HEK293 (cell line): ENCODE measurements around the gene BIN2.

Source experiments
- CTCF ChIA-PET: fragments of 350-600 bp; formaldehyde crosslinking; extraction: SDS; loops from one replicate; lab custom pipeline; 2021; ENCODE audit warnings: antibody characterized with exemption; lab: Yijun Ruan, JAX
- POLR2A ChIA-PET: fragments of 300-600 bp; formaldehyde crosslinking; extraction: SDS; loops from one replicate; lab custom pipeline; 2020; ENCODE audit warnings: antibody characterized with exemption, inconsistent platforms; lab: Yijun Ruan, JAX
- H3K27ac ChIP-seq: fragments of 200-500 bp; sonication (Bioruptor generic); 2 replicates; pipeline ENCODE4 v1.5.1; 2014; ENCODE audit warnings: low read depth, low read length, control low read depth, inconsistent platforms; ENCODE audit errors: extremely low read depth
- H3K36me3 ChIP-seq, 2 experiments: fragments of 200-500 bp in 1 of 2; sonication (Bioruptor generic) in 1 of 2; 1 replicate in 1 of 2; 2 replicates in 1 of 2; pipeline ENCODE4 v1.5.1; 2014 to 2017; ENCODE audit warnings: inconsistent platforms in 2 of 2, low read length in 2 of 2; ENCODE audit not compliant: control insufficient read depth in 2 of 2, insufficient read depth in 1 of 2
- H3K4me1 ChIP-seq: fragments of 200-500 bp; sonication (Bioruptor generic); 2 replicates; pipeline ENCODE4 v1.5.1; 2014; ENCODE audit warnings: mild to moderate bottlenecking, low read length, inconsistent platforms; ENCODE audit not compliant: control insufficient read depth, insufficient read depth
- H3K4me3 ChIP-seq: 2 replicates; pipeline ENCODE4 v1.5.1; 2011; ENCODE audit warnings: low read depth, mild to moderate bottlenecking, control low read depth, low read length, moderate library complexity
- H3K9me3 ChIP-seq: fragments of 200-500 bp; sonication (Bioruptor generic); 2 replicates; pipeline ENCODE4 v1.5.1; 2014; ENCODE audit warnings: low read depth, low read length, inconsistent platforms; ENCODE audit not compliant: control insufficient read depth, insufficient read depth
- ZBTB8A ChIP-seq: fragments of 450-650 bp; formaldehyde crosslinking; IDR thresholded peaks from 2 replicates; pipeline ENCODE4 v1.5.1; 2016; ENCODE audit warnings: missing biosample characterization, missing genetic modification characterization
- ZNF133 ChIP-seq: fragments of 450-650 bp; formaldehyde crosslinking; IDR thresholded peaks from 2 replicates; pipeline ENCODE4 v1.5.1; 2016; ENCODE audit warnings: missing biosample characterization, missing genetic modification characterization
- ZNF211 ChIP-seq: fragments of 450-650 bp; formaldehyde crosslinking; IDR thresholded peaks from 2 replicates; pipeline ENCODE4 v1.5.1; 2016; ENCODE audit warnings: low read depth, missing biosample characterization, missing genetic modification characterization
- ZNF223 ChIP-seq: fragments of 450-650 bp; formaldehyde crosslinking; IDR thresholded peaks from 2 replicates; pipeline ENCODE4 v1.5.1; 2016; ENCODE audit warnings: missing biosample characterization, missing genetic modification characterization
- ZNF24 ChIP-seq: fragments of 450-650 bp; formaldehyde crosslinking; IDR thresholded peaks from 2 replicates; pipeline ENCODE4 v1.5.1; 2016; ENCODE audit warnings: missing biosample characterization, missing genetic modification characterization
- ZNF311 ChIP-seq: fragments of 450-650 bp; formaldehyde crosslinking; IDR thresholded peaks from 2 replicates; pipeline ENCODE4 v1.5.1; 2017; ENCODE audit warnings: missing biosample characterization, missing genetic modification characterization, borderline replicate concordance
- ZNF341 ChIP-seq: fragments of 450-650 bp; formaldehyde crosslinking; IDR thresholded peaks from 2 replicates; pipeline ENCODE4; 2016; ENCODE audit warnings: low read depth, missing biosample characterization, missing genetic modification characterization
- ZNF350 ChIP-seq: fragments of 450-650 bp; formaldehyde crosslinking; IDR thresholded peaks from 2 replicates; pipeline ENCODE4 v1.5.0; 2017; ENCODE audit warnings: missing biosample characterization, mild to moderate bottlenecking, missing genetic modification characterization
- ZNF426 ChIP-seq: fragments of 450-650 bp; formaldehyde crosslinking; IDR thresholded peaks from 2 replicates; pipeline ENCODE4 v1.5.1; 2017; ENCODE audit warnings: missing biosample characterization, missing genetic modification characterization, mild to moderate bottlenecking, inconsistent platforms, moderate library complexity
- ZNF501 ChIP-seq: fragments of 450-650 bp; formaldehyde crosslinking; IDR thresholded peaks from 2 replicates; pipeline ENCODE4 v1.5.1; 2016; ENCODE audit warnings: missing biosample characterization, missing genetic modification characterization
- ZNF555 ChIP-seq: fragments of 450-650 bp; formaldehyde crosslinking; conservative IDR thresholded peaks from 2 replicates; pipeline ENCODE4 v1.5.1; 2017; ENCODE audit warnings: missing biosample characterization, mild to moderate bottlenecking, missing genetic modification characterization, inconsistent platforms
- ZNF558 ChIP-seq: fragments of 450-650 bp; formaldehyde crosslinking; IDR thresholded peaks from 2 replicates; pipeline ENCODE4 v1.5.1; 2016; ENCODE audit warnings: missing biosample characterization, missing genetic modification characterization
- ZNF692 ChIP-seq: fragments of 450-650 bp; formaldehyde crosslinking; IDR thresholded peaks from 2 replicates; pipeline ENCODE4 v1.5.1; 2016; ENCODE audit warnings: missing biosample characterization, missing genetic modification characterization
- ZNF701 ChIP-seq: fragments of 450-650 bp; formaldehyde crosslinking; IDR thresholded peaks from 2 replicates; pipeline ENCODE4 v1.5.1; 2016; ENCODE audit warnings: missing biosample characterization, missing genetic modification characterization
- ZNF747 ChIP-seq: fragments of 450-650 bp; formaldehyde crosslinking; IDR thresholded peaks from 2 replicates; pipeline ENCODE4 v1.5.1; 2016; ENCODE audit warnings: missing biosample characterization, missing genetic modification characterization
- ZSCAN5A ChIP-seq: fragments of 450-650 bp; formaldehyde crosslinking; IDR thresholded peaks from 2 replicates; pipeline ENCODE4 v1.5.1; 2016; ENCODE audit warnings: missing biosample characterization, missing genetic modification characterization
- TF ChIP-seq, protein P1 (sequence below): fragments of 450-650 bp; formaldehyde crosslinking; IDR thresholded peaks from 2 replicates; pipeline ENCODE4 v1.5.1; 2016; ENCODE audit warnings: missing biosample characterization, missing genetic modification characterization
- TF ChIP-seq, protein P2 (sequence below): fragments of 450-650 bp; formaldehyde crosslinking; IDR thresholded peaks from 2 replicates; pipeline ENCODE4 v1.5.1; 2017; ENCODE audit warnings: missing biosample characterization, missing genetic modification characterization

Gene BIN2

GRCh38 chr12:51362307-51362706 lies 38.3 kb upstream of the BIN2 start (continued):
- TF ChIP-seq ZNF692 (tag by site-specific recombination) (no peak), ZNF747 (tag by site-specific recombination) (no peak), ZNF555 (no peak), ZNF211 (tag by site-specific recombination) (no peak), ZNF501 (tag by site-specific recombination) (no peak)

DNA sequence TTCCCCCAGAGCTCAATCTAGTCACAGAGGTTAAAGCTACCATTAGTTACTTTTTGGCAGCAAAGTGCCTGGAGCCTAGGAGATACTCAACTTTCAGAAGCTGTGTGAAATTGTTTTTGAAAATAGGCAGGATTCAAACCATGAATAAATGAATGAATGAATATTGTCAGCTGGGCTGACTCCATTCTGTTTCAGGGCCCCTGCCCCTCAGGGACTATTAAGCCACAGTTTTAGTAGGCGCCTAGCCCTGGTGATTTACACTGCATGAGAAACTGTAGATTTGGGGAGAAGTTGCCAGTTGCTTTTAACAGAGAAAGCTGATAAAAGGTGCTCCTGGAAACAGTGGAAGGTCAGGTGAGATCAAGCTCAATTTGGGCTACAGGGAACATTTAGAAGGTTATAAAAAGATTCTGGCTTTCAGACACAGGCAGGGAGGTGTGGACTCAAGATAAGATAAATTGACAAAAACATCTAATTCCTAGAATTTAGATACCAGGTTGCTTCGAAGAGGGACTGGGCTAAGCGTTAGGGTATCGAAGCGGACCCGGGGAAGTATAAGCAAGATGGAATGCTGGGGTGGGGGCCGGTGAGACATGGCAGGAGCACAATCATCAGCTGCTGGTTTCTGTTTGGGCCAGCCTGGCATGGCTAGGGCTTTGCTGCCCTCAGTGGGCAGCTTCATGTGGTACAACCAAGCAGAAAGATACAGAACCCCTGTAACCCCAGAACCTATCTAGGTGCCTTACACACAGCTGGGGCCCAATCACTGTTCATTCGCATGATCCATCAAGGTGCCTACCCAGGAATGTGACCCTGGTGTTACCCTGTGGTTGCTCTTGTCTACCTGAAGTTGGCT lies 37.4 kb upstream of the BIN2 start:
- TF ChIP-seq, protein P1, sequence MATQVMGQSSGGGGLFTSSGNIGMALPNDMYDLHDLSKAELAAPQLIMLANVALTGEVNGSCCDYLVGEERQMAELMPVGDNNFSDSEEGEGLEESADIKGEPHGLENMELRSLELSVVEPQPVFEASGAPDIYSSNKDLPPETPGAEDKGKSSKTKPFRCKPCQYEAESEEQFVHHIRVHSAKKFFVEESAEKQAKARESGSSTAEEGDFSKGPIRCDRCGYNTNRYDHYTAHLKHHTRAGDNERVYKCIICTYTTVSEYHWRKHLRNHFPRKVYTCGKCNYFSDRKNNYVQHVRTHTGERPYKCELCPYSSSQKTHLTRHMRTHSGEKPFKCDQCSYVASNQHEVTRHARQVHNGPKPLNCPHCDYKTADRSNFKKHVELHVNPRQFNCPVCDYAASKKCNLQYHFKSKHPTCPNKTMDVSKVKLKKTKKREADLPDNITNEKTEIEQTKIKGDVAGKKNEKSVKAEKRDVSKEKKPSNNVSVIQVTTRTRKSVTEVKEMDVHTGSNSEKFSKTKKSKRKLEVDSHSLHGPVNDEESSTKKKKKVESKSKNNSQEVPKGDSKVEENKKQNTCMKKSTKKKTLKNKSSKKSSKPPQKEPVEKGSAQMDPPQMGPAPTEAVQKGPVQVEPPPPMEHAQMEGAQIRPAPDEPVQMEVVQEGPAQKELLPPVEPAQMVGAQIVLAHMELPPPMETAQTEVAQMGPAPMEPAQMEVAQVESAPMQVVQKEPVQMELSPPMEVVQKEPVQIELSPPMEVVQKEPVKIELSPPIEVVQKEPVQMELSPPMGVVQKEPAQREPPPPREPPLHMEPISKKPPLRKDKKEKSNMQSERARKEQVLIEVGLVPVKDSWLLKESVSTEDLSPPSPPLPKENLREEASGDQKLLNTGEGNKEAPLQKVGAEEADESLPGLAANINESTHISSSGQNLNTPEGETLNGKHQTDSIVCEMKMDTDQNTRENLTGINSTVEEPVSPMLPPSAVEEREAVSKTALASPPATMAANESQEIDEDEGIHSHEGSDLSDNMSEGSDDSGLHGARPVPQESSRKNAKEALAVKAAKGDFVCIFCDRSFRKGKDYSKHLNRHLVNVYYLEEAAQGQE (tag by site-specific recombination) = no peak
- TF ChIP-seq ZNF223 = no peak
- TF ChIP-seq ZNF426 (tag by site-specific recombination) = no peak
- TF ChIP-seq ZNF311 (tag by site-specific recombination) = no peak
- no peak for TF ChIP-seq ZNF558 (tag by site-specific recombination)
- no peak for TF ChIP-seq ZNF341 (tag by site-specific recombination)
- no peak for TF ChIP-seq ZNF350 (tag by site-specific recombination)
- TF ChIP-seq, protein P2, sequence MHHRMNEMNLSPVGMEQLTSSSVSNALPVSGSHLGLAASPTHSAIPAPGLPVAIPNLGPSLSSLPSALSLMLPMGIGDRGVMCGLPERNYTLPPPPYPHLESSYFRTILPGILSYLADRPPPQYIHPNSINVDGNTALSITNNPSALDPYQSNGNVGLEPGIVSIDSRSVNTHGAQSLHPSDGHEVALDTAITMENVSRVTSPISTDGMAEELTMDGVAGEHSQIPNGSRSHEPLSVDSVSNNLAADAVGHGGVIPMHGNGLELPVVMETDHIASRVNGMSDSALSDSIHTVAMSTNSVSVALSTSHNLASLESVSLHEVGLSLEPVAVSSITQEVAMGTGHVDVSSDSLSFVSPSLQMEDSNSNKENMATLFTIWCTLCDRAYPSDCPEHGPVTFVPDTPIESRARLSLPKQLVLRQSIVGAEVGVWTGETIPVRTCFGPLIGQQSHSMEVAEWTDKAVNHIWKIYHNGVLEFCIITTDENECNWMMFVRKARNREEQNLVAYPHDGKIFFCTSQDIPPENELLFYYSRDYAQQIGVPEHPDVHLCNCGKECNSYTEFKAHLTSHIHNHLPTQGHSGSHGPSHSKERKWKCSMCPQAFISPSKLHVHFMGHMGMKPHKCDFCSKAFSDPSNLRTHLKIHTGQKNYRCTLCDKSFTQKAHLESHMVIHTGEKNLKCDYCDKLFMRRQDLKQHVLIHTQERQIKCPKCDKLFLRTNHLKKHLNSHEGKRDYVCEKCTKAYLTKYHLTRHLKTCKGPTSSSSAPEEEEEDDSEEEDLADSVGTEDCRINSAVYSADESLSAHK (tag by site-specific recombination) = no peak
- TF ChIP-seq ZNF747 (tag by site-specific recombination) = no peak
- TF ChIP-seq ZNF501 (tag by site-specific recombination) = no peak
- no peak for TF ChIP-seq ZNF24 (tag by site-specific recombination)
- TF ChIP-seq ZBTB8A = no peak
- no peak for TF ChIP-seq ZNF701 (tag by site-specific recombination)
- no peak for TF ChIP-seq ZNF692 (tag by site-specific recombination)
- no peak for TF ChIP-seq ZSCAN5A (tag by site-specific recombination)
- no peak for TF ChIP-seq ZNF133
- TF ChIP-seq, all 188 proteins: peak for 0
- no peaks in the 10 kb centered on the region for H3K9me3 ChIP-seq
- H3K4me3 ChIP-seq = no peak overlapping the region
- H3K27ac ChIP-seq = no peak overlapping the region
- peaks cover 0 to 23% of the 10 kb centered on the region in 2 experiments; a peak in 1 of 3 replicates for H3K36me3 ChIP-seq
- H3K4me1 ChIP-seq = no peaks in the 10 kb centered on the region
- ChIA-PET POLR2A (no interaction called here), CTCF (interaction anchor here (0.6 to 2.0 kb wide), 5 partner anchors 9 to 340 kb away, joined by 3 to 8 read pairs (median 4); no protein-coding TSS in a partner anchor)
